ENCODE data around the gene PDE4D. TPM values are rescaled to one million over a fixed set of nuclear protein-coding genes. Genes with fewer than 3 reads are reported as not detected.

PDE4D gene
- total RNA-seq, 1 donor from 2014 or later = 46.9 TPM

DNA sequence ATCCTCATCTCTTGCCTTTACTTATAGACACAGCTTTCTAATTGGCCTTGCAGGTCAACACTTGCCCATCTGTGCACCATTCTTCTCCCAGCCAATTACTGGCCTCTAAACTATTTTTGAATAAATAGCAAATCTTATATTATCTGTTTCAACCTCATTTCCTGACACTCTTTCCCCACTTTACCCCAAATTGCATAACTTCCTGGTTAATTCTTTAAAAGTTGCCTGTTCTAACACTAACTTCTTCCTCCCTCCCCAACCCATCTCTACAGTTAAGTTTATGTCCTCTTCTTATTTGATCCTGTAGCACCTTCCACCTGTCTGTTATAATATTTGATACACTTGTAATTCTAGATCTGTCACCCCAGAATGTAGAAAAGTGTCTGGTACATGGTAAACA lies 372.1 kb downstream of the PDE4D start:
- no peak for DNase-seq (ENCODE audit: low spot score)

DNA sequence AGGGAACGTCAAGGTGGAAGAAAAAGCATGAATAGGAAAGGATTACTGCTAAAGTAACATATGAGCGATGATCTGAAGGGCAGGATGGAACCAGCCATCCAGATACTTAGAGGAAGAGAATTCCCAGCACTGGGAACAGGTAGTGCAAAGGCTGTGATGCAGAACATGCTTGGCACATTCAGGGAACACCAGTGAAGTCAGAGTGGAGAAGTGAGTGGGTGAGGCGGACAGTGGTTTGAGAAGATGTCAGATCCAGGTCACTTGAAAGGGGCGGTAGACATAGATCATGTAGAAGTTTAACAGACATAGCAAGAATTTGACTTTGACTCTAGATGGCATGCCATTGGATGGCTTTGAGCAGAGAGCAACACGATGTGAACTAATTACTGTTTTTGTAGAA lies 374.2 kb downstream of the PDE4D start:
- no peak for DNase-seq (ENCODE audit: low spot score)

DNA sequence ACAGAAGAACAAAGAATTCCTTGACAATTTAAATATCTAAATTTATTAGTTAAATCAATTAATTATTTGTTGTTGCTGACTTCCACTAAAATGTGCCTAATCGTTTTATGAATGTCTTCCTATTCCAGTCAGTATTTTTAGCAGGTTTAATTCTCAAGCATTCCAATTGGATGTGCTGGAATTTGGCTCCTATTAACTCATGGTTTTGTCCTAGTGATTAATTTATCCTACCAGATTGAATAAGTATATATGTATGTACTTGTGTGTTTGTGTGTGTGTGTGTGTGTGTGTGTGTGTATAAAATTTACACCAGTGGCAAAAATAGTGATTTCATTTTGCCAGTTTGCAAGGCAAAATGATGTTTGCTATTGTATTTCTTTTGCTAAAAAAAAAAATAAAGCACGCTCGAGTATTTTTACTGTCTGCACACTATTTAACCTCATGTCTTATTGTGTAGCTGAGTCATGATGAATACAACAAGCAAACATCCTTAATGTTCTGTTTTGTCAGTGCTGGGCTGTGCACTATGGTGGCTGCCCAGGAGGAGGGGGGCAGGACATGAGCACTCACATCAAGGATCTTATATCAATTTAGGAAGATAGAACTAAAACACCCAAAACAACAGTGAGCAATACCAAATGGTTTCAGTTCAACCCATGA lies 375.5 kb downstream of the PDE4D start:
- no peak for DNase-seq (ENCODE audit: low spot score)

GRCh38 chr5:59516161-59516560 lies 377.4 kb downstream of the PDE4D start:
- DNase-seq (ENCODE audit: low spot score) = no peak

DNA sequence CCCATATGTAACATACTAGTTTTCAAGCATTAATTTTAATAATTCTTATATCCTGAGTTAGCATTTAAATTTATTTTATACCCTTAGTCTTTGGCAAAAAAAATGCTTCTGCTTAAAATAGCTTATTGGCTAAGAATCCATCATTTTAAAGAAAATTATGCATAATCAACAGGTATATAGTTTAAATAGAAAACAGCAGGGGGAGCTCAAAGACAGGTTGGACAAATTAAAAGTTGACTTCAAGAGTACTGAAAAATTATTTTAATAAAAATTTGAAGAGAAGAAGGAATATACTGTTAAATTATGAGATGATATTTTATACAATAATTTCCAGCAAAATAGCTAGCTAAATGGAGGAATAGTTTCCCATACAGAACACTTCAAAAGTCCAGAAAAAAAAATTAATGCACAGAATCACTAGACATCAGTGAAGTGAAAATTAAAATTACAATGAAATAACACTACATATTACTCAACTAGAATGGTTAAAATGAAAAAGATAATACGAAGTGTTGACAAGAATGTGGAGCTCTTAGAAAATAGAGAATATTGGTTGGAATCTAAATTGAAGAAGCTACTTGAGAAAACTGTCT lies 387.1 kb downstream of the PDE4D start:
- DNase-seq (ENCODE audit: low spot score) = no peak

DNA sequence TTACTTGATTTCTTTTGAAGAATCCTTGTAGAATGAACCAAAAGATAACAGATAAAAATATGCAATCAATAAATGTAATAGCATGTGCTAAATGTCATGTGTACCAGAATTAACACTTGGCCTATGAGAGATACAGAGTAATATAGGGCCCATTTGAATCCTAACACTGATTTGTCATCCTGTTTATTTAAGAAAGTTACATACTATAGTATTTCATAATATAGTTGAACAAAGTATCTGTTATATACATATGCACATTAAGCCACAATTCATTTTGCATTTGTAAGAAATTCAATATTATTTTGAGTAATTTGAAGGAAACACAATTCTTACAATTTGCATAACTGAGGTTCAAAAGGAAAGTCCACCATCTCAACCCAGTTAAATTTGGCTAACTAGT lies 389.5 kb downstream of the PDE4D start:
- no peak for DNase-seq (ENCODE audit: low spot score)

GRCh38 chr5:59503220-59503619 lies 390.3 kb downstream of the PDE4D start:
- DNase-seq (ENCODE audit: low spot score) = no peak

- DNase-seq (ENCODE audit: low spot score) = no peak
Measured at GRCh38 chr5:59501316-59501715, 392.2 kb downstream of the PDE4D start.

DNA sequence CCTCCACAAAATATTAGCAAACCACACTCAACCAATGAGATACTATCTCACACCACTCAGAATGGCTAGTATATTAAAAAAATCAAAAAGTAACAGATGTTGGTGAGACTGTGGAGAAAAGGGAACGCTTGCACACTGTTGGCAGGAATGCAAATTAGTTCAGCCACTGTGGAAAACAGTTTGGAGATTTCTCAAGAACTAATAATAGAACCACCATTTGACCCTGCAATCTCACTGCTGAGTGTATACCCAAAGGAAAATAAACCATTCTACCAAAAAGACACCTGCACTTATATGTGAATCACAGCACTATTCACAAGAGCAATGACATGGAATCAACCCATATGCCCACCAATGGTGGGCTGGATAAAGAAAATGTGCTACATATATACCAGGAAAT lies 393.5 kb downstream of the PDE4D start:
- no peak for DNase-seq (ENCODE audit: low spot score)

GRCh38 chr5:59497207-59497606 lies 396.3 kb downstream of the PDE4D start:
- no peak for DNase-seq (ENCODE audit: low spot score)

DNA sequence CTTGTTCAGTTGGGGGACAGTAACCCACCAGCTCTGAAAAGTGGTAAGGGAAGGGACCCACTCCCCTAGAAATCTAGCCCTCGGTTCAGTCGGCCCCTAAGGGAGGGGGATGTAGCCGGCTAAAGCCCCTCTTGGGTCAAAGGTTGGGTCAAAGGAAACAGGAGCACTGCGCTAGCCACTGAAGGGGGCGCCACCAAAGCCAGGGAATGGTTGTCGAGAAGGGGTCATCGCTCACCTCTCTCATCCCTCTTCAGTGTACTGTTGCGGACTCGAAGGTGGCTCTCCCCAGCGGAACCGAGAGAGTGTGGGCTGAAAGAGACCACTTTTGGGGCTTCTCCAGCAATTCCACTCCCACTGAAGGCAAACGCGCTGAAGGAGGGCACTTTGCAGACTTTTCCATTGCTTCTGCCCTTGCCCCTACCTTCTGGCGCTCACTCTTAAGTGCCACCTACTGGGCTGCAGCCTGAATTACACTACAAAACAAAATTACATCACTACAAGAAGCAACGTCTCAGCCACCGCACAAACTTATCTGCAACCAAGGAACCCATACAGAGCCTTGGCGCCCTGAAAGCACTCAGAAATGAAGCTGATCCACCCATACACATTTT lies 396.9 kb downstream of the PDE4D start:
- DNase-seq (ENCODE audit: low spot score) = no peak

GRCh38 chr5:59491945-59492344 lies 401.6 kb downstream of the PDE4D start:
- no peak for DNase-seq (ENCODE audit: low spot score)

- no peak for DNase-seq (ENCODE audit: low spot score)
Measured at GRCh38 chr5:59489551-59489950, 404.0 kb downstream of the PDE4D start.

- DNase-seq (ENCODE audit: low spot score) = no peak
Measured at GRCh38 chr5:59487772-59488729, 405.5 kb downstream of the PDE4D start.

DNA sequence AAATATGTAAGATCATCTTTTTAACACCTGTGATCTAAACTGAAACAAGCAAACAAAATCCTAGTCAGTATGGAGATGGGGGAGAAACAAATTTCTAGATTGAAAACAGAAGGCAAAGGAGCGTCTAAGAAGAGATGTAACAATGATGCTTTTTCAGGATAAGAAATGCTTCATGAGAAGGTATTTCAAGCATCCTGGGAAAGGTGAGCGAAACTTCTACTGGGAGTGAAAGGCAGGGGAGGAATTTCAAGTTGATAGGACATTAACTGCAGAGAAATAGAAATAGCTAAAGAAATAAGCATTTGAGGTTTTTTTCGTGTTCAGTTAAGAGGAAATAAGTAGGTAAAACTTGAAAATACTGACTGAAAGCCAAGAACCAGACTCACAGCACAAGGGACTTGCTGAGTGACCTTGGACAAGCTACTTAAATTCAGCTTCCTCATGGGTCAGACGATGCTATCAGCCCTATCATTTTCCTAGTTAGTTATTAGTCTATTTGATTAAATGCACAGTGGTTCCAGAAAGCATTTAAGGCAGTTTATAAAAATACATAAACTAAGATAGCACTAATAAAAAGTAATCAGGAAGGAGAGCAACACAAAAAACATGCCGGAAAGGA lies 406.3 kb downstream of the PDE4D start:
- DNase-seq (ENCODE audit: low spot score) = no peak

- no peak for DNase-seq (ENCODE audit: low spot score)
Measured at GRCh38 chr5:59486508-59486907, 407.0 kb downstream of the PDE4D start.

DNA sequence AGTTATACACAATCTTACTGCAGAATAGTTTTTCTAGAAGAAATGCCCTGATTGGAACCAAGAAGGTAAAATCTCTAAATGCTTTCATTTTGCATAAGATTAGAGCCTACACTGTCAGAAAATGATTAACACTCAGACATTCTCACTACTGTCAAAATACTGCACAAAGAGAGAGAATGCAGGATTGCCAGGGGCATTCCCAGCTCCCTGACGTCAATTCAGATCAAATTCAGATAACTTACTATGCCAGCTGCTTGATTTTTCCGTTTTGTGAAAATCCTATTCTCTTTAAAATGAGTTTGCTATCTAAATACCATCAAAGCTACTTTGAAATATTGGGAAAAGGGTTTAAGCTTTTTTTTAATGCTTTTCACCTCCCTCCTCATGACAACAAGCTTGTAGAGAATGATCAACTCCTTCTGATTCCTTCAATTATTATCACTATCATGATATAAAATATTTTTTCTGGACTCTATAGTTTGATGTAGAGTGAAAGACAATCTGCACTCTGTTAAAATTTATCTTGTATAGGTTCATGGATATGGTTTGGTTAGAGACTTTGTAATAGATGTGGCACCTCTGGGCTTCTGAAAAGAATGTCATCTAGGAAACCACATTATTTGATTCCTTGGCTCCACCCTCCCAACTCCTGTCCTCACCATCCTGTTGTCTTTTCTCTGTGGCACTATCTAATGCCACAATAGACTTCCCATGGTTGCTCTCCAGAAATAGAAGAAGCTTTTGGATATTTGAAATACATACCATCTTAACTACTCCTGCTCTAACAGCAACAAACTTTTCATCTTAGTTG lies 407.7 kb downstream of the PDE4D start:
- no peak for DNase-seq (ENCODE audit: low spot score)

DNA sequence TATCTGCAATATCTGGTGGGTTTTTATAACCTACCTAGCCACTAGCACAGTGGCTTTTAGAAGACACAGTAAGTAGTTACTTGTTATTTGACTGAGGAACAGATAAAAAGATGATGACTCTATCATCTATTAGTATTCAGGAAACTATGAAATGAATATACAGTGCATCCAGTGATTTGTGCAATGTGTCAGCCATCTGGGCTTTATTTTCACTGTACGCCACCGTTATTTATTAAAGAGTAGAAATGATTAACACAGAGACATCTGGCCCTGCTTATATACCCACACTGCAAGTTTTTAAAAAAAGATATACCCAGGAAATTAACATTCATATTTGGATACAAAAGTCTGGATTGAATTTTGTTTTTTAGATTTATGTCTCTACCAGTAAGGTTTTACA lies 408.4 kb downstream of the PDE4D start:
- DNase-seq (ENCODE audit: low spot score) = no peak

- no peak for DNase-seq (ENCODE audit: low spot score)
Measured at GRCh38 chr5:59484618-59485017, 408.9 kb downstream of the PDE4D start.

DNA sequence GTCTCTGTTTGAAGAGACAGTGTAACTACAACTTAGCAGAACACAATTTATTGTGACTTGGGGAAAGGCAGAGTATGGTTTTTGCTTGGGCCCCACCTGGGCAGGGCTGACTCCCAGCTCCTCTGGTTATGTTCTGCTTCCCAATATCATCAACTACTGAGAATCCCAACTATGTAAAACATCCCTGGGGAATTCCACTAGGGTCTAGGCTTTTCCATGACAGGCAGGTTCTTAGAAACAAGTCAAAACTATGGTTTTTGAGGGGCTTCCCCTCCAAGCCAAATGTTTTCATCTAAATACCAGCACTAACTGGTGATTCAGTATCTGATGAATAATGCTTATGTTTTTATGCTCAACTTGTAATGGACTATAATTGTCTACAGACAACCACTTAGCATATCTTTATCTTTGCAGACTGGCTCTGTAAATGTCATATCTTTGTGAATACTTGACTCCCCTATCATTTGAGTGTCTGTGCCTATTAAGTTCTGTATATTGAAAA lies 409.5 kb downstream of the PDE4D start:
- no peak for DNase-seq (ENCODE audit: low spot score)

DNA sequence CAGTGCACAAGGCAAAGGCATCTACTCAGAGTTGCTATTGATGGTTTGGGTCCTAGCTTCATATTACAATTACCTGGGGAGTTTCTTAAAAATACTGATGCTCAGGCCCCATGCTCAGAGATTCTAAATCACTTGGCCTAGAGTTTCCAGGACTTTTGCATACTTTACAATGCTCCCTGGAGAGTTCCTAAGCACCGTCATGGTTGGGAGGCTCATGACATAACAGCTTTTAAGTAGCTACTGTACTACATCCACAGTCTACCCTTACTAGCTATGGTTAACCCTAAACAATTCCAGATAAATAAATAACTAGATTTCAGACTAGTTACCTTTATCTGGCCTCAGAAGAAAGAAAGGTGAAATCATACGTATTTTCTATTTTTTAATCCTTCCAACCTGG lies 414.4 kb downstream of the PDE4D start:
- no peak for DNase-seq (ENCODE audit: low spot score)
